GM18951 (cell line): Measurements from ENCODE around the gene KLHL3.
"Not testable (repeated sequence)": the region's sequence is repeated elsewhere in the genome, so short reads cannot be mapped to it uniquely, and the experiment has no call there.

Source experiments
- POLR2A ChIP-seq: IDR thresholded peaks from 4 replicates; pipeline ENCODE4 v1.6.1; 2011; ENCODE audit warnings: mild to moderate bottlenecking; ENCODE audit not compliant: insufficient read length, insufficient read depth; ENCODE audit errors: extremely low read depth
- in situ Hi-C: fragments of 300-500 bp; cut with MboI; formaldehyde crosslinking; loops from one replicate; pipeline ENCODE4 v1.12.0; 2022; ENCODE audit warnings: low sequenced_read_pairs, mixed read lengths, inconsistent platforms; ENCODE audit not compliant: unreplicated experiment

The KLHL3 gene

GRCh38 chr5:137660349-137660817 lies 75.5 kb downstream of the KLHL3 start:
- no peak for TF ChIP-seq POLR2A
- in situ Hi-C loops = no loop called here

GRCh38 chr5:137659209-137659608 lies 76.7 kb downstream of the KLHL3 start:
- in situ Hi-C loops = loop anchor here (10.0 kb wide), 1 partner anchor 86 kb away; no protein-coding TSS in a partner anchor

GRCh38 chr5:137658324-137658723 lies 77.6 kb downstream of the KLHL3 start:
- TF ChIP-seq POLR2A = no peak
- in situ Hi-C loops = loop anchor here (10.0 kb wide), 1 partner anchor 86 kb away; no protein-coding TSS in a partner anchor

More at GRCh38 chr5:137659209-137659608, 76.7 kb downstream of the KLHL3 start:
- no peak for TF ChIP-seq POLR2A

- in situ Hi-C loops = loop anchor here (10.0 kb wide), 1 partner anchor 88 kb away; no protein-coding TSS in a partner anchor
- TF ChIP-seq POLR2A = no peak
Observed at GRCh38 chr5:137657073-137657472, 78.8 kb downstream of the KLHL3 start.

GRCh38 chr5:137656558-137656957 lies 79.3 kb downstream of the KLHL3 start:
- in situ Hi-C loops = loop anchor here (10.0 kb wide), 1 partner anchor 88 kb away; no protein-coding TSS in a partner anchor
- TF ChIP-seq POLR2A = no peak

- no peak for TF ChIP-seq POLR2A
Observed at GRCh38 chr5:137651022-137651421, 84.9 kb downstream of the KLHL3 start.

GRCh38 chr5:137649228-137649935 lies 86.5 kb downstream of the KLHL3 start:
- no peak for TF ChIP-seq POLR2A
- in situ Hi-C loops = no loop called here

More at GRCh38 chr5:137651022-137651421, 84.9 kb downstream of the KLHL3 start:
- in situ Hi-C loops = loop anchor here (10.0 kb wide), 1 partner anchor 94 kb away; no protein-coding TSS in a partner anchor

- no peak for TF ChIP-seq POLR2A
- in situ Hi-C loops = no loop called here
Observed at GRCh38 chr5:137648361-137648760, 87.5 kb downstream of the KLHL3 start.

- in situ Hi-C loops = no loop called here
- no peak for TF ChIP-seq POLR2A
Observed at GRCh38 chr5:137647401-137647800, 88.5 kb downstream of the KLHL3 start.

- in situ Hi-C loops = no loop called here
- no peak for TF ChIP-seq POLR2A
Observed at GRCh38 chr5:137646761-137647160, 89.1 kb downstream of the KLHL3 start.

GRCh38 chr5:137643081-137643480 lies 92.8 kb downstream of the KLHL3 start:
- in situ Hi-C loops = not testable (repeated sequence)

GRCh38 chr5:137642091-137642490 lies 93.8 kb downstream of the KLHL3 start:
- no peak for TF ChIP-seq POLR2A
- in situ Hi-C loops = no loop called here

GRCh38 chr5:137641148-137641547 lies 94.7 kb downstream of the KLHL3 start:
- TF ChIP-seq POLR2A = no peak
- in situ Hi-C loops = no loop called here

- no peak for TF ChIP-seq POLR2A
- in situ Hi-C loops = no loop called here
Observed at GRCh38 chr5:137639645-137640044, 96.2 kb downstream of the KLHL3 start.

GRCh38 chr5:137638841-137639240 lies 97.0 kb downstream of the KLHL3 start:
- no peak for TF ChIP-seq POLR2A
- in situ Hi-C loops = no loop called here
